HG03342 (cell line): ENCODE data around the gene ABL2.
"Not testable (repeated sequence)": the region's sequence is repeated elsewhere in the genome, so short reads cannot be mapped to it uniquely, and the experiment has no call there.

Source experiments
- ATAC-seq: cut with Tn5 transposase; IDR thresholded peaks from one replicate; pipeline ENCODE4 v1.9.1; 2021; ENCODE audit warnings: mild to moderate bottlenecking, moderate library complexity; ENCODE audit not compliant: unreplicated experiment

The ABL2 gene

GRCh38 chr1:179170468-179170770, 59.1 kb downstream of the ABL2 start:
- not testable (repeated sequence) for ATAC-seq

DNA sequence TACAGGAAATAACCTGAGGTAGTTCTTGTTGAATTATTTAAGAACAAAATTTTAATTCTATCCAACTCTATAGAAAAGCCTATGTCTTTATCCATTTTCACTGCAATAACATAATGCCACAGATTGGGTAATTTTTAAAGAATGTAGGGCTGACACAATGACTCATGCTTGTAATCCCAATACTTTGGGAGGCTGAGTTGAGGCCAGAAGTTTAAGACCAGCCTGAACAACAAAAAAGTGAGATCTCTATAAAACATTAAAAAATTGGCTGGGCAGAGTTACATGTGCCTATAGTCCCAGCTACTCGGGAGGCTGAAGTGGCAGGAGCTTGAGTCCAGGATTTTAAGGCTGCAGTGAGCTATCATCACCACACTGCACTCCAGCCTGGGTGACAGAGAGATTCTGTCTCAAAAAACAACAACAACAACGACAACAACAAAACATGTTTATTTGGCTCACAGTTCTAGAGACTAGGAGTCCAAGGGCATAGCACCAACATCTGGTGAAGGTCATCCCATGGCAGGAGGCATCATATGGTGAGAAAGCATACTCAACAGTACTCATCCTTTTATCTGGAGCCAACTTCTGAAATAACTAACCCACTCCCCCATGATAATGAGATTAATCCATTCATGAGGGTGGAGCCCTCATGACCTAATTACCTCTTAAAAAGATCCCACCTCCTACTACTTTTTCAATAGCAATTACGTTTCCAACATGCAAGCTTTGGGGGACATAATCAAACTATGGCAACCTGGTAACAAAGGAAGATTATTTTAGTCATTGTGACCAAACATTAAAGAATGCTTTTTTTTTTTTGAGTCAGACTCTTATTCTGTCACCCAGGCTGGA, 59.6 kb downstream of the ABL2 start:
- no peak for ATAC-seq

DNA sequence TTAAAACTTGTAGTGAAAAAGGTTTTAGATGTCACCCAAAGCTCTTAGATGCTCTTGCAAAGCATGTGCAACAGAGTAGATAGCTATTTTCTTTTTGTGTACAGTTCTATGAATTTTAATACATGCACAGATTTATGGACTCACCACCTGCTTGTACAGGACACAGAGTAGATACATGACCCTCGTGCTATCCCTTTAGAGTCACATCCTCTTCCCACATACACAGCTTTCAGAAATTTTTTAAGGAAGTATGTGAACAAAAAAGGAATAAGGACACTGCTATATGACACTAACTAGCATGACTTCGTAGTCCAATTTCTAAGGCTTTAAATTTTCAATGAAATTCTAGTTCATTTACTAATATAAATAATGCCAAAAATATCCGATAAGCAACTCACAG, 60.9 kb downstream of the ABL2 start:
- no peak for ATAC-seq

DNA sequence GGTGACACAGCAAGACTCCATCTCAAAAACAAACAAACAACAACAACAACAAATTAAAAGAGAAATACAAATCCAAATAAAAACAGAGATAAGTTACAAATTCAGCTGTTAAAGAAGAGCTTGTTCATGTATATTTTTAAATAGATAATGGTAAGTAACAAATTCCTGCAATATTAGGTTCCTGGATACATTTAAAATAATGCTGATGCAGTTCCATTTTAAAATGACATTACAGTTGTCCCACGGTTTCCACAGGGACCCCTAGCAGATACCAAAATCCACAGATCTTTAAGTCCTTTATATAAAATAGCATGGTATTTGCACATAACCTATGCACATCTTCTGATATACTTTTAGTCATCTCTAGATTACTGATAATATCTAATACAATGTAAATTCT, 61.5 kb downstream of the ABL2 start:
- no peak for ATAC-seq

DNA sequence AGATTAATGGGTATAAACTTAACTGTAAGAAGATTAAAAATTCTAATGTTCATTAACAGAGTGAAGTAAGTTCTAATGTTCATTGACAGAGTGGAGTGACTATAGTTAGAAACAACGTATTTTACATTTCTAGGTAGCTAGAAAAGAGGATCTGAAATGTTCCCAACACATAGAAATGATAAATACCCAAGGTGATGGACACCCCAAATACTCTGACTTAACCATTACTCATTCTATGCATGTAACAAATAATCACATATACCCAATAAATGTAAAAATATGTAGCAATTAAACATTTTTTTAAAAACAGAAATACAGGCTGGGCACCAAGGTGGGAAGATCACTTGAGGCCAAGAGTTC, 62.1 kb downstream of the ABL2 start:
- ATAC-seq = no peak

DNA sequence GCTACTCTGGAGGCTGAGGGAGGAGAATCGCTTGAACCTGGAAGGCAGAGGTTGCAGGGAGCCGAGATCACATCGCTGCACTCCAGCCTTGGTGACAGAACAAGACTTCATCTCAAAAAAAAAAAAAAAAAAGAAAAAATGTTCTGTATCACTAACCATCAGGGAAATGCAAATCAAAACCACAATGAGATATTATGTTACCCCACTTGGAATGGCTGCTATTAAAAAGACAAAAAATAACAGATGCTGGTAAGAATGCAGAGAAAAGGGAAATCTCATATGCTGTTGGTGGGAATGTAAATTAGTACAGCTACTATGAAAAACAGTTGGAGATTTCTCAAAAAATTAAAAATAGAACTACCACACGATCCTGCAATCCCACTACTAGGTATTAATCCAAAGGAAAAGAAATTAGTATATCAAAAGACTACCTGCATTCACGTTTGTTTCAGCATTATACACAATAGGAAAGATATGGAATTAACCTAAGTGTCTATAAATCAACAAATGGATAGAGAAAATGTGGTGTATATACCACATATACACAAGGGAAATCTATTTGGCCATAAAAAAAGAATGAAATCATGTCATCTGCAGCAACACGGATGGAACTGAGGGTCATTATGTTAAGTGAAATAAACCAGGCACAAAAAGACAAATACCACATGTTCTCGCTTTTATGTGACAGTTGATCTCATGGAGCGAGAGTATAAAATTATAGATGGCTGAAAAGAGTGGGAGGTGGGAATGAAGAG, 62.6 kb downstream of the ABL2 start:
- ATAC-seq = no peak

DNA sequence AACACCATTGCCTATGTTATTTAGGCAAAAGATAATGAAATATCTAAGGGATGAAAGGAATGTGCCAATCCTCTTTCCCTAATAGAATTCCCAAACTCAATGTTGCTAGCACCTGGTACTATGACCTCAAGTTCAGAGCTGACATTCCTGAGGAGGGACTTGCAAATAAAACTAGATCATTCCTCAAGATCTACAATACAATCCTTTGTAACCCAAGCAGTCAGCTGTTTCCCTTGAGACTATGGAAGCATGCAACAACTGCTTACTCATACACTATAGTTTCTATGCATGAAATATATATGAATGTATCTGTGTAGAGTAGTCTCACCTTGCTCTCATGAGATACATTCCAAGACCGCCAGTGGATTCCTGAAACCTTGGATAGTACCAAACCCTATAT, 65.0 kb downstream of the ABL2 start:
- ATAC-seq = no peak

DNA sequence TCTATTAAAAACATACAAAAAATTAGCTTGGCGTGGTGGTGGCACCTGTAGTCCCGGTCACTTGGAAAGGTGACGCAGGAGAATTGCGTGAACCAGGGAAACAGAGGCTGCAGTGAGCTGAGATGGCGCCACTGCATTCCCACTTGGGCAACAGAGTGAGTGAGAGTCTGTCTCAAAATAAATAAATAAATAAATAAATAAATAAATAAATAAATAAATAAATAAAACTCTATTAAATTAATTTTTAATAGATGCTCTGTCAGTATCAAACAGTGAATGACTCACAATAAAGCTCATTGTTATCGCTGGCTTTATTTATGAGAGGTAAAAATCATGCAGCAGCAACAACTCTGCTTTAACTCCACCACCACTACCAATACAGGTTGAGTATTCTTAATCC, 72.8 kb downstream of the ABL2 start:
- no peak for ATAC-seq

- ATAC-seq = no peak
Observed at GRCh38 chr1:179156026-179156425, 73.5 kb downstream of the ABL2 start.

DNA sequence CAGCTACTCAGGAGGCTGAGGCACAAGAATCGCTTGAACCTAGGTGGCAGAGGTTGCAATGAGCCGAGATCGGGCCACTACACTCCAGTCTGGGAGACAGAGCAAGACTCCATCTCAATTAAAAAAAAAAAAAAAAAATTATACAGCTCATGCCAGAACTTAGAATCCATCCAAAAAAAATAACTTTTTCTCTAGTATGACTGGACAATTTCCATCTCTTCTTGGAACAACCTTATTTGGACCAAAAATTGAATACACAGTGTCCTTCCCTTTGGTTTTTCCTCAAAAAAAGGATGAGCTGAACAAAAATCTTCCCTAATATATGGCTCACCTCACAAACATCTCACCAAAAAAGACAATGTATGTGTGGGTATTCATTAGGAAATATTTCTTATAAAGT, 73.9 kb downstream of the ABL2 start:
- ATAC-seq = no peak

GRCh38 chr1:179154437-179154836, 75.0 kb downstream of the ABL2 start:
- no peak for ATAC-seq

- no peak for ATAC-seq
Observed at GRCh38 chr1:179153217-179153616, 76.3 kb downstream of the ABL2 start.

GRCh38 chr1:179151908-179152682, 77.4 kb downstream of the ABL2 start:
- no peak for ATAC-seq

DNA sequence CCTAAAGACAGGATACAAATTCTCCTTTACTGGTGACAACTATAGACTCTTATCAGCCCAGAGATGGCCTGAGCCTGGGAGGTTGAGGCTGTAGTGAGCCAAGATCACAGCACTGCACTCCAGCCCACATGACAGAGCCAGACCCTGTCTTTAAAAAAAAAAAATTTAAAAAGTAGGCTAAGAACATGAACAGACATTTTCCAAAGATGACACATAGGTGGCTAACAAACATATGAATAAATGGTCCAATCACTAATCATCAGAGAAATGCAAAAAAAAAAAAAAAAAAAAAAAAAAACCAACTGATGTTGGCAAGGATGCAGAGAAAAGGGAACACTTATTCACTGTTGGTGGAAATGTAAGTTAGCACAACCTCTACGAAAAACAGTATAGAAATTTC, 82.6 kb downstream of the ABL2 start:
- no peak for ATAC-seq

DNA sequence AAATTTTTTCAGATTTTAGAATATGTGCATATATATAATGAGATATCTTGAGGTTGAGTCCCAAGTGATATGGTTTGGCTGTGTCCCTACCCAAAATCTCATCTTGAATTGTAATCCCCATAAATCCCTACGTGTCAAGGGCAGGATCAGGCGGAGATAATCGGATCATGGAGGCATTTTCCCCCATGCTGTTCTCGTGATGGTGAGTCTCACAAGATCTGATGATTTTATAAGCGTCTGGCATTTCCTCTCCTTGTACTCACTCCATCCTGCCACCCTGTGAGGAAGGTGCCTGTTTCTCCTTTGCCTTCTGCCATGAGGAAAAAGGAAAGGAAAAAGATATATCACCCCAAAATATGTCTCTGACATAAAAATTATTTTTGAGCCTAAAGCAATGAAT, 83.0 kb downstream of the ABL2 start:
- no peak for ATAC-seq

GRCh38 chr1:179145521-179145920, 84.0 kb downstream of the ABL2 start:
- ATAC-seq = no peak

GRCh38 chr1:179144626-179145025, 84.9 kb downstream of the ABL2 start:
- no peak for ATAC-seq

DNA sequence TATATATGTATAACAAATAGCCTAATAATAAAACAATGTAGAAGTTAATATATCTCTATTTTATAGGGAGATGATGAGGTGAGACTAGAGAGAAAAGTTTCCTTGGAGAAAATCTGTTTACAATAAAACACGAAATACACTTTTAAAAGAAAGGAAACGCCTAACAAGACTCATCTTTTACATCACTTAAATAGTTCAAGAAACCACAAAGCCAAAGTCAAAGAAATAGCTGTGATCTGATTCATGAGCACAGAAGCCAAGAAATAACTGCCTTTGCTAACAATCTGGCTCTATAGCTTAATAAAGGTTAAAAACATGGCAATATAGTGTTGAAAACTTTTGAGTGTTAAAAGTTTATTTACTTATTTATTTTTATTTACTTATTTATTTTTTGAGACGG, 86.2 kb downstream of the ABL2 start:
- no peak for ATAC-seq

DNA sequence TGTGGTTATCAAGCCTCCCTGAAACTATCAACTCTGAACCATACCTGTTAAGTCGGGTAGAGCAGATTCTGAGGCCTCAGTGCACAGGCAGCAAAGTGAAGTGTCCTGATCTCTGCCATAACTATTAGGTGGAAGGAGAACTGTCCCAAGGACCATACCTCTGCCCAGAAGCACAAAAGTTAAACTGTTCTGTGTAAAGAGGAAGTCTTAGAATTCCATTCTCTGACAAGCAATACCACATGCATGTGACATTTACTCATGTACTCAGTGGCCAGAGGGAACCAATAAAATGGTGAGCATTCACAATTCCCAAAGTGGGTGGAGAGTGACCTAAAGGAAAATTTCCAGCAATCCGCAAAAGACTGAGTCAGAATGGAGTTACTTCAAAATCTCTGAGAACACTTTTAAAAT, 86.6 kb downstream of the ABL2 start:
- no peak for ATAC-seq

GRCh38 chr1:179141592-179142251, 87.8 kb downstream of the ABL2 start:
- no peak for ATAC-seq

DNA sequence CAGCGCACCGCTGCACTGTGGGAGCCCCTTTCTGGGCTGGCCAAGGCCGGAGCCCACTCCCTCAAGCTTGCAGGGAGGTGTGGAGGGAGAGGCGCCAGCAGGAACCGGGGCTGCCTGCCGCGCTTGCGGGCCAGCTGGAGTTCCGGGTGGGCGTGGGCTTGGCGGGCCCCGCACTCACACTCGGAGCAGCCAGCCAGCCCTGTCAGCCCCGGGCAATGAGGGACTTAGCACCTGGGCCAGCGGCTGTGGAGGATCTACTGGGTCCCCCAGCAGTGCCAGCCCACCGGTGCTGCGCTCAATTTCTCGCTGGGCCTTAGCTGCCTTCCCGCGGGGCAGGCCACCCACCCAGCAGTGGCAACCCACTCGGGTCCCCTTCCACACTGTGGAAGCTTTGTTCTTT, 90.7 kb downstream of the ABL2 start:
- ATAC-seq = not testable (repeated sequence)
